CD14-positive monocyte (primary cell): ENCODE measurements around the gene AFF2. TPM values are rescaled to one million over a fixed set of nuclear protein-coding genes. Genes with fewer than 3 reads are reported as not detected.

ENCODE experiments used
- DNase-seq, 3 donors: peaks; one replicate each; pipeline ENCODE4 v3.0.0-alpha.2; 2011 to 2022
- H2AFZ ChIP-seq: 2 replicates; pipeline ENCODE4 v1.6.0; 2012; ENCODE audit warnings: mild to moderate bottlenecking, low read depth, low read length, inconsistent platforms; ENCODE audit not compliant: insufficient read depth, poor library complexity, severe bottlenecking
- H3K27ac ChIP-seq, 2 donors: 1 replicate in 1 of 2; 2 replicates in 1 of 2; pipeline ENCODE4 v1.5.1; 2012 to 2013; ENCODE audit warnings: low read length in 2 of 2, control low read depth in 1 of 2, inconsistent platforms in 1 of 2, low read depth in 1 of 2, mild to moderate bottlenecking in 1 of 2
- H3K27me3 ChIP-seq, 2 donors: one replicate each; pipeline versions ENCODE4 v1.6.0 to v1.6.1; 2011 to 2013; ENCODE audit warnings: low read length in 2 of 2; ENCODE audit not compliant: control insufficient read depth in 2 of 2, insufficient read depth in 2 of 2
- H3K36me3 ChIP-seq, 2 donors: replicated peaks in 1 of 2; 1 replicate in 1 of 2; 2 replicates in 1 of 2; pipeline versions ENCODE4 v1.5.1 to v1.6.1; 2012 to 2013; ENCODE audit warnings: low read length in 2 of 2, control low read depth in 1 of 2, inconsistent platforms in 1 of 2, mild to moderate bottlenecking in 1 of 2; ENCODE audit not compliant: insufficient read depth in 2 of 2, control insufficient read depth in 1 of 2
- H3K4me1 ChIP-seq, 2 donors: 1 replicate in 1 of 2; 2 replicates in 1 of 2; pipeline versions ENCODE4 v1.5.1 to v1.6.1; 2012 to 2013; ENCODE audit warnings: low read length in 2 of 2, control low read depth in 1 of 2, inconsistent platforms in 1 of 2, mild to moderate bottlenecking in 1 of 2, moderate library complexity in 1 of 2; ENCODE audit not compliant: insufficient read depth in 2 of 2, control insufficient read depth in 1 of 2
- H3K4me2 ChIP-seq: replicated peaks from 2 replicates; pipeline ENCODE3; 2012; ENCODE audit warnings: low read length, moderate library complexity, mild to moderate bottlenecking; ENCODE audit not compliant: poor library complexity, severe bottlenecking; ENCODE audit errors: extremely low read depth
- H3K4me3 ChIP-seq, 3 experiments: fragments of 200-600 bp in 1 of 3; sonication (generic) in 1 of 3; replicated peaks in 1 of 3; 1 replicate in 2 of 3; 2 replicates in 1 of 3; pipeline ENCODE4 v1.5.1; 2011 to 2013; ENCODE audit warnings: low read length in 3 of 3, mild to moderate bottlenecking in 3 of 3, control low read depth in 2 of 3, low read depth in 2 of 3, inconsistent platforms in 1 of 3, moderate library complexity in 1 of 3
- H3K79me2 ChIP-seq: 2 replicates; pipeline ENCODE4 v1.6.0; 2012; ENCODE audit warnings: mild to moderate bottlenecking, control low read depth, inconsistent platforms, low read length, moderate library complexity; ENCODE audit not compliant: insufficient read depth
- H3K9ac ChIP-seq: 2 replicates; pipeline ENCODE4 v1.6.0; 2017; ENCODE audit warnings: low read length, mild to moderate bottlenecking; ENCODE audit not compliant: insufficient read depth, poor library complexity, severe bottlenecking
- H3K9me3 ChIP-seq, 2 donors: replicated peaks in 1 of 2; 1 replicate in 1 of 2; 2 replicates in 1 of 2; pipeline versions ENCODE4 v1.5.1 to v1.6.1; 2012 to 2013; ENCODE audit warnings: low read length in 2 of 2, control low read depth in 1 of 2; ENCODE audit not compliant: control insufficient read depth in 1 of 2, insufficient read depth in 1 of 2
- H4K20me1 ChIP-seq: 2 replicates; pipeline ENCODE4 v1.6.0; 2012; ENCODE audit warnings: mild to moderate bottlenecking, low read length, control low read depth, moderate library complexity; ENCODE audit not compliant: insufficient read depth
- H3K27ac Mint-ChIP-seq, 7 donors: one replicate each; pipeline ENCODE4 v1.8.0; 2020; ENCODE audit warnings: mild to moderate bottlenecking in 7 of 7, mixed read lengths in 7 of 7, moderate library complexity in 6 of 7, inconsistent platforms in 2 of 7
- H3K27me3 Mint-ChIP-seq, 3 donors: one replicate each; pipeline ENCODE4 v1.8.0; 2021 to 2022; ENCODE audit warnings: low read depth in 3 of 3, mild to moderate bottlenecking in 3 of 3, mixed read lengths in 3 of 3, moderate library complexity in 3 of 3, inconsistent platforms in 1 of 3
- H3K36me3 Mint-ChIP-seq, 2 donors: one replicate each; pipeline ENCODE4 v1.8.0; 2020; ENCODE audit warnings: mixed read lengths in 2 of 2, inconsistent platforms in 1 of 2, mild to moderate bottlenecking in 1 of 2
- H3K4me1 Mint-ChIP-seq: one replicate; pipeline ENCODE4 v1.8.0; 2020; ENCODE audit warnings: mild to moderate bottlenecking, mixed read lengths
- H3K4me3 Mint-ChIP-seq, 2 donors: one replicate each; pipeline ENCODE4 v1.8.0; 2020; ENCODE audit warnings: mild to moderate bottlenecking in 2 of 2, mixed read lengths in 2 of 2, moderate library complexity in 1 of 2
- H3K9me3 Mint-ChIP-seq, 7 donors: one replicate each; pipeline ENCODE4 v1.8.0; 2020 to 2022; ENCODE audit warnings: mixed read lengths in 7 of 7, mild to moderate bottlenecking in 6 of 7, moderate library complexity in 6 of 7, inconsistent platforms in 2 of 7
- WGBS: methylation state at CpG from one replicate; pipeline ENCODE4 v1.1.5; 2013; ENCODE audit warnings: missing lambda C conversion rate; ENCODE audit not compliant: insufficient coverage; 5-methylcytosine and 5-hydroxymethylcytosine counted together
- intact Hi-C, 2 donors: fragments of 100-400 bp; cut with micrococcal nuclease; formaldehyde crosslinking; loops; one replicate each; pipeline versions ENCODE4 v1.15.0 to v1.15.1; 2023
- polyA plus RNA-seq, 3 donors: library from polyadenylated mRNA; depleted of rRNA in 1 of 3; unstranded in 2 of 3; stranded (reverse) in 1 of 3; fragments of 300-500 nt in 2 of 3; fragments of >200 nt in 1 of 3; fragmentation: Illumina TruSeq in 2 of 3; gene quantifications; 1 replicate in 2 of 3; 2 replicates in 1 of 3; pipeline ENCODE4 v1.2.3, GENCODE V29; 2012 to 2021
- TF ChIP-seq, protein P1 (sequence below): fragments of 200-600 bp; IDR thresholded peaks from one replicate; pipeline ENCODE4 v1.8.0; 2022; ENCODE audit warnings: antibody characterized with exemption, mild to moderate bottlenecking

The AFF2 gene
- polyA plus RNA-seq, 3 donors = 0.07 to 1.1 (median 0.70) TPM

DNA sequence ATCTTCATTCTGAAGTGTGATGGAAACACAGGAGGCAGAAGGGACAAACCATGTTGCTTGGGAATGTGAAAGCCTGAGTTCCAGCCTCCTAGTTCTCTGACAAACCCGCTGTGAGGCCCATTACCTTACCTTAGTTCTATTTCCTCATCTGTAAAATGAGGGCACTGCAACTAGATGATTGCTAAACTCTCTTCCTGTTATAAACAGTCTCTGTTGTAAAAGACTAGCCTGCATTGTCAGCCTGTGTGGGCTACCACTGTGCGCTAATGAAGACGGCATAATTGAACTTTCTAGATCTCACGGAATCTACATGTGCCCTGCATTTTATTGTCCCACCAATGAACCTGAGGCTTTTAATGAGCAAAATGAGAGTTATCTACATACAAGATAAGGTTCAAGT is 147.2 kb downstream of the AFF2 start:
- H3K9ac ChIP-seq = no peak overlapping the region
- WGBS = 0% methylated on average over 1 of the region's 4 CpGs
- Mint-ChIP-seq H3K27ac (peak overlapping the region; percentile 76 to 92 (median 88)), H3K27me3 (no peaks in the 10 kb centered on the region), H3K9me3 (no peaks in the 10 kb centered on the region), H3K4me3 (peak overlapping the region; percentile 65 to 85), H3K4me1 (peaks cover 31% of the 10 kb centered on the region), H3K36me3 (no peaks in the 10 kb centered on the region)
- no peak overlapping the region for H2AFZ ChIP-seq
- no peaks in the 10 kb centered on the region for H4K20me1 ChIP-seq
- no peaks in the 10 kb centered on the region for H3K36me3 ChIP-seq
- peak; percentile 27 to 59 (median 48) for DNase-seq
- TF ChIP-seq, protein P1, sequence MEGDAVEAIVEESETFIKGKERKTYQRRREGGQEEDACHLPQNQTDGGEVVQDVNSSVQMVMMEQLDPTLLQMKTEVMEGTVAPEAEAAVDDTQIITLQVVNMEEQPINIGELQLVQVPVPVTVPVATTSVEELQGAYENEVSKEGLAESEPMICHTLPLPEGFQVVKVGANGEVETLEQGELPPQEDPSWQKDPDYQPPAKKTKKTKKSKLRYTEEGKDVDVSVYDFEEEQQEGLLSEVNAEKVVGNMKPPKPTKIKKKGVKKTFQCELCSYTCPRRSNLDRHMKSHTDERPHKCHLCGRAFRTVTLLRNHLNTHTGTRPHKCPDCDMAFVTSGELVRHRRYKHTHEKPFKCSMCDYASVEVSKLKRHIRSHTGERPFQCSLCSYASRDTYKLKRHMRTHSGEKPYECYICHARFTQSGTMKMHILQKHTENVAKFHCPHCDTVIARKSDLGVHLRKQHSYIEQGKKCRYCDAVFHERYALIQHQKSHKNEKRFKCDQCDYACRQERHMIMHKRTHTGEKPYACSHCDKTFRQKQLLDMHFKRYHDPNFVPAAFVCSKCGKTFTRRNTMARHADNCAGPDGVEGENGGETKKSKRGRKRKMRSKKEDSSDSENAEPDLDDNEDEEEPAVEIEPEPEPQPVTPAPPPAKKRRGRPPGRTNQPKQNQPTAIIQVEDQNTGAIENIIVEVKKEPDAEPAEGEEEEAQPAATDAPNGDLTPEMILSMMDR = no peak
- peak overlapping the region; percentile 61 for H3K4me2 ChIP-seq
- H3K9me3 ChIP-seq = no peaks in the 10 kb centered on the region
- H3K4me3 ChIP-seq = peak overlapping the region in 1 of 3 experiments; percentile 48
- H3K27ac ChIP-seq = peak overlapping the region in 1 of 2 donors; percentile 79
- no peaks in the 10 kb centered on the region for H3K27me3 ChIP-seq
- H3K4me1 ChIP-seq = peaks cover 6 to 8% of the 10 kb centered on the region in 2 donors
- intact Hi-C loops = no loop called here
- H3K79me2 ChIP-seq = no peaks in the 10 kb centered on the region

DNA sequence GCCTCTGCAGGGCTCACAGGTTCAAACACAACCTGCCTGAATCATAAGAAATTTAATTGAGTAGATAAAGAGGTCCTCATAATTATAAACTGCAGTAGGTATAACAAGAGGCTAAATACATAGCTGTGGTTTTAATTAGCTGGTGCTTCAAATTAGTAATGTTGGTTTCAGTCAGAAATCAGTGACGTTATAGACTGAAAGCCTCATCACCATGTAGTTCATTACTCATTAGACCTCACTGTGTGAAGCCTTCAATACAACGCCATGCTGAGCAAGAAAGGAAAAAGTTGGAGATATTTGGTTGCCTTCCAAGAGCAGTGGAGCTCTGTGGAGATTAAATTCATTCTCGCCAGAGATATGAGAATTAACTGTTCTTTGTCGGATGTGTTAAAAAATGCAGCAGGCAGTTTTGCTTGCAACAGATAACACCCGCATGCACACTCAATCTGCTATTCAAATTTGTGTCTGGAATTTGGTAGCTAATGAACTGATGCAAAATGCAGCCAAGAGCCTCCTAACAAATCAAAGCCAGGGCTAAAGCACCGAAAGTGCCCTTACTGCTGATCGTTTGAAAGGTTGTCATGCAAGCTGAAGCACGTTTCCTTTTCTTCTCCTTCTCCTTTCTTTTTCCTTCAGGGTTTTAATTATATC is 148.9 kb downstream of the AFF2 start:
- Histone ChIP-seq H3K79me2 (no peaks in the 10 kb centered on the region), H3K36me3 (no peaks in the 10 kb centered on the region), H3K4me2 (no peak overlapping the region), H3K27ac (no peak overlapping the region), H3K4me1 (peaks cover 6 to 8% of the 10 kb centered on the region in 2 donors), H3K9me3 (no peaks in the 10 kb centered on the region), H3K9ac (no peak overlapping the region), H4K20me1 (no peaks in the 10 kb centered on the region), H3K27me3 (no peaks in the 10 kb centered on the region), H3K4me3 (no peak overlapping the region), H2AFZ (no peak overlapping the region)
- TF ChIP-seq, protein P1 = no peak
- peaks cover 27% of the 10 kb centered on the region for H3K4me1 Mint-ChIP-seq
- no peak overlapping the region for H3K4me3 Mint-ChIP-seq
- no CpG with 5 or more reads among the region's 8 CpGs for WGBS
- no peaks in the 10 kb centered on the region for H3K36me3 Mint-ChIP-seq
- no peak overlapping the region for H3K27ac Mint-ChIP-seq
- no peaks in the 10 kb centered on the region for H3K9me3 Mint-ChIP-seq
- no peak for DNase-seq
- H3K27me3 Mint-ChIP-seq = no peaks in the 10 kb centered on the region
- intact Hi-C loops = no loop called here
